ENCODE measurements around the gene TLE6.

The TLE6 gene

GRCh38 chr19:2993579-2993978 is 16.2 kb downstream of the TLE6 start:
- H3K4me3 ChIP-seq (ENCODE audit: low read depth, low read length), result no peak overlapping the region
- ChIA-PET CTCF (no interaction called here), POLR2A (no interaction called here)
- TF ChIP-seq CTCF (IDR thresholded peaks at IDR 0.05; ENCODE audit: insufficient read depth, low read length, missing control alignments), result no peak
- DNase-seq (ENCODE audit: low read depth, low spot score), result no peak

- no peak for TF ChIP-seq CTCF (IDR thresholded peaks at IDR 0.05; ENCODE audit: insufficient read depth, low read length, missing control alignments)
- CTCF ChIA-PET, result no interaction called here
- H3K4me3 ChIP-seq (ENCODE audit: low read depth, low read length), result no peak overlapping the region
- POLR2A ChIA-PET, result no interaction called here
- no peak for DNase-seq (ENCODE audit: low read depth, low spot score)
Observed at GRCh38 chr19:2994588-2995131, 17.3 kb downstream of the TLE6 start.

- no peak overlapping the region for H3K4me3 ChIP-seq (ENCODE audit: low read depth, low read length)
- CTCF ChIA-PET, result no interaction called here
- TF ChIP-seq CTCF (IDR thresholded peaks at IDR 0.05; ENCODE audit: insufficient read depth, low read length, missing control alignments), result no peak
- no peak for DNase-seq (ENCODE audit: low read depth, low spot score)
- POLR2A ChIA-PET, result no interaction called here
Observed at GRCh38 chr19:2997720-2998119, 20.4 kb downstream of the TLE6 start.

- DNase-seq (ENCODE audit: low read depth, low spot score), result no peak
- no peak for TF ChIP-seq CTCF (IDR thresholded peaks at IDR 0.05; ENCODE audit: insufficient read depth, low read length, missing control alignments)
- ChIA-PET CTCF (no interaction called here), POLR2A (no interaction called here)
- no peak overlapping the region for H3K4me3 ChIP-seq (ENCODE audit: low read depth, low read length)
Observed at GRCh38 chr19:2998642-2999041, 21.3 kb downstream of the TLE6 start.

- CTCF ChIA-PET, result interaction anchor here (0.8 kb wide), 1 partner anchor 103 kb away, joined by 3 read pairs; no protein-coding TSS in a partner anchor
- POLR2A ChIA-PET, result no interaction called here
- TF ChIP-seq CTCF (IDR thresholded peaks at IDR 0.05; ENCODE audit: insufficient read depth, low read length, missing control alignments), result no peak
- DNase-seq (ENCODE audit: low read depth, low spot score), result no peak
- no peak overlapping the region for H3K4me3 ChIP-seq (ENCODE audit: low read depth, low read length)
Observed at GRCh38 chr19:3001235-3001800, 24.0 kb downstream of the TLE6 start.

GRCh38 chr19:3003046-3003445 is 25.7 kb downstream of the TLE6 start:
- CTCF ChIA-PET, result no interaction called here

More at GRCh38 chr19:3003046-3003445, 25.7 kb downstream of the TLE6 start:
- DNase-seq (ENCODE audit: low read depth, low spot score), result no peak
- TF ChIP-seq CTCF (IDR thresholded peaks at IDR 0.05; ENCODE audit: insufficient read depth, low read length, missing control alignments), result no peak
- POLR2A ChIA-PET, result no interaction called here
- H3K4me3 ChIP-seq (ENCODE audit: low read depth, low read length), result no peak overlapping the region

All from AG04449 (cell line).